GM12872 (cell line): ENCODE data around the gene TDRD3.

ENCODE experiments used
- TF ChIP-seq, protein P1 (sequence below): IDR thresholded peaks from 3 replicates; pipeline ENCODE4 v1.5.1; 2011; ENCODE audit warnings: low read depth, mild to moderate bottlenecking, low read length, moderate library complexity; ENCODE audit not compliant: insufficient read depth

The TDRD3 gene

GRCh38 chr13:60384911-60385310, 12.1 kb upstream of the TDRD3 start:
- TF ChIP-seq, protein P1, sequence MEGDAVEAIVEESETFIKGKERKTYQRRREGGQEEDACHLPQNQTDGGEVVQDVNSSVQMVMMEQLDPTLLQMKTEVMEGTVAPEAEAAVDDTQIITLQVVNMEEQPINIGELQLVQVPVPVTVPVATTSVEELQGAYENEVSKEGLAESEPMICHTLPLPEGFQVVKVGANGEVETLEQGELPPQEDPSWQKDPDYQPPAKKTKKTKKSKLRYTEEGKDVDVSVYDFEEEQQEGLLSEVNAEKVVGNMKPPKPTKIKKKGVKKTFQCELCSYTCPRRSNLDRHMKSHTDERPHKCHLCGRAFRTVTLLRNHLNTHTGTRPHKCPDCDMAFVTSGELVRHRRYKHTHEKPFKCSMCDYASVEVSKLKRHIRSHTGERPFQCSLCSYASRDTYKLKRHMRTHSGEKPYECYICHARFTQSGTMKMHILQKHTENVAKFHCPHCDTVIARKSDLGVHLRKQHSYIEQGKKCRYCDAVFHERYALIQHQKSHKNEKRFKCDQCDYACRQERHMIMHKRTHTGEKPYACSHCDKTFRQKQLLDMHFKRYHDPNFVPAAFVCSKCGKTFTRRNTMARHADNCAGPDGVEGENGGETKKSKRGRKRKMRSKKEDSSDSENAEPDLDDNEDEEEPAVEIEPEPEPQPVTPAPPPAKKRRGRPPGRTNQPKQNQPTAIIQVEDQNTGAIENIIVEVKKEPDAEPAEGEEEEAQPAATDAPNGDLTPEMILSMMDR: no peak

- TF ChIP-seq, protein P1: no peak
These were observed 10.8 kb upstream of the TDRD3 start for GRCh38 chr13:60386250-60386649.

DNA sequence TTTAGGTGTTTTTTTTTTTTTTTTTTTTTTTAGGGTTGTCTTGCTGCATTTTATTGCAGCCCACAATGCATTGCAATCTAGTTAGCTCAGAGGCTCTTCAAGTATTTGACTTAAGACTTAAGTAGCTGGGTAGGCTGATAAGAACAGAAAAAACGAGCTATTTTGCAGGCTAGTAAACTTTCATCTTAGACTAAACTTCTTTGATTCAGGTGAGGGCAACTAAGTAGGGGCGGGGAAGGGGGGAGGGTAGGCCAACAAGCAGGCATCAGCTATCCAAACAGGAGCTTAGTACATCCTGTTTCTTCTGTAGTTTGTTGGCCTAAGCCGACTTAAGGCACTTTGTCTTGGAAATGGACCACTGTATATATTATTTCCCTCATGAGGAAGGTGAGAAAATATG, 4.9 kb upstream of the TDRD3 start:
- TF ChIP-seq, protein P1: no peak

DNA sequence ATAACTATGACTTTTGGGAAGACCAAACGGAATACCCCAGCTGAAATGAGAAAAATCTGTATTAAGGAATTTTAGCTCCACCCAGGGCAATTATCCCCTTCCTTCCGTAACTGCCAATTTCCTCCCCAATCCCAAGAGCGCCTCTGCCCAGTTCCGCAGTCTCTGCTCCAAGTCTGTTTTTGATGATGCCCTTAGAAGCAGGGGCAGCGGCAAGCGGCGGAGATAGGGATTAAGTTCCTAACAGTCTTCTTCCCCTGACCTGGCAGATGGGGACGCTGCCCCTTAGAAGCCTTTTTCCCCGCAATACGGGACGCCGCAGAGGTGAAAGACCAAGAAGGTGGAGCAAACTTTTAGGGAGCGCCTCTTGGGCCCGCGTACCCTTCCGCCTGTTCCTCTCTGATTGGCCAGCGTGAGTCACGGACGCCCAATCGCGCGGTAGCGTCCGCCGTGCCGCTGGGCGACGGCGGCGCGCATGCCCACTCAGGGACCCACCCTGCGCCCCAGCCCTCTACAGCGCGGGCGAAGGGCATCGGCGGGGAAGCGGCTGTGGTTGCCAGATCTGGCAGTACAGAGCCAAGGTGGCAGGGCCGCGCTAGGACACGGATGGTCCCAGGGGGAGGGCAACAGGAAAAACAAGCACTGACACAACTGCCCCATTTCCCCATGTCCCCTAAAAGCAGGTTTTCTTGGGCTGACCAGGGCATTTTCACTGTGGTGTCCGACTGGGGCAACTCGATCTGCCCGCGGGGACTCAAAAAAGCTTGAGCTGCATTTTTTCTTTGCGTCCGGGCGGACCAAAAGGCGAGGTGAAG, 843 bp upstream of the TDRD3 start:
- TF ChIP-seq, protein P1: no peak

DNA sequence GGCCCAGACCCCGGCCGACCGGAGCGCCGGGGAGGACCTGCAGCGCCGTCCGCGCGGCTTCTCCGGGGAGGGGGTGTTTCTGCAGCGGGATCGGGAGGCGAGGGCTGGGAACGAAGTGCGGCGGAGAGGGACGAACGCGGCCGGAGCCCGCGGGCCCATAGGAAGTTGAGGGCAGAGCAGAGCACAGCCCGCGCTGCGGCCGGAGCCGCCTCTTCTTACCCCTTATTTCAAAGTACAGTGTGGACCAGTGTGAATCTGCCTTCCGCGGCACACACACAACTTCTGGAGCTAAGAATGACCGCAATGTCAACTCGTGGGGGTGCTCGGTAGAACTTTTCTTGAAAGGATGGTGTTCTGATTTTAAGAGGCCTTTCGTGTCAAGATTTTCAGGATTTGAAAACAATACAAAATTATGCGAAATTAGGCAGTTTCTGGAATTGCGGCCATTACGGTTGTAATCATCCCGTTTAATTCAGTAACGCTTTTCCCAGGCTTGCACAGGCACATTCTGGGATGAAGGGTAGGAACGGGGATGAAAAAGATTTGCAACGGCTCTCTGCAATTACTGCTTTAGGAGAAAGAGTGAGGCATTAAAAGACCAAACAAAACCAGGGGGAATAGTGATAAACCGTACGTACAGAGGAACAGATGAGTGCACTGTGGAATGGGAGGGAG, 821 bp downstream of the TDRD3 start:
- TF ChIP-seq, protein P1: no peak

GRCh38 chr13:60398379-60398891, 1.4 kb downstream of the TDRD3 start:
- TF ChIP-seq, protein P1: no peak

DNA sequence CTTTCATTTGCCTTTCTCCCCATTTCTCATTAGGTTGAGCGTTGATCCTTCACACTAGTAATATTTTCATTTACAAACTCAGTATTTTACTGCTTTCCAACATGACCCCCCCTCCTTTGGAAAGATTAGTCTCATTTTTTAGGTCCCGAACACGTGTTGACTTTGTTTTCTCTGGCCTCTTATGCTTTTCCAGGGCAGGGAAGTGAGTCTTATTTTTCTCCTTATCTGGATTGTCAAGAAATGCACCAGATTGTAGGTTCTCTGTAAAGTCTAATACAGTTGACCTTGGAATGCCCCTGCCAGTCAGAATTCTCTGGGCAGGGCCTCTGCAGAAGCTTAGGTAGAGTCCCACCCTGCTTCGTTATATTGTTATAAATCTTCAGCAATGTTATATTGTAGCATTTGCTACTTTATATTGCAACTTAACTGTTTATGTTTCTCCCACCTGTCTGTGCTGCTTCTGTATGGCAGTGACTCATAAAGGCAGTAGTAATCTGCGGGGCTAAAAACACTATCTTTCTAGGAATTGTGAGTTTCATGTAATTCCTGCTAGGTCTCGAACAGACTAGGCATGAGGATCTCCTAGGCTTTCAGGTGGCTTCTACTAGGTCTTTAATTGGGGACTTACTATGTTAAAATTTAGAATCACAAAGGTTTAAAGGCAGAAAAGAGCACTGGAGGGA, 2.0 kb downstream of the TDRD3 start:
- TF ChIP-seq, protein P1: no peak
